NB4 (cell line): ENCODE results near the gene ZFP28.
A peak's percentile ranks its signal among the peaks of the same experiment; 100 is the strongest.

ENCODE experiments used
- DNase-seq: peaks from one replicate; pipeline ENCODE4 v3.0.0; 2010; ENCODE audit warnings: low read depth
- H3K4me3 ChIP-seq: one replicate; pipeline ENCODE4 v1.5.1; 2011; ENCODE audit warnings: mild to moderate bottlenecking, low read depth, low read length, moderate library complexity
- MYC ChIP-seq: IDR thresholded peaks from 2 replicates; pipeline ENCODE4 v1.6.1; 2011; ENCODE audit warnings: low read depth, low read length
- POLR2A ChIP-seq: IDR thresholded peaks from 2 replicates; pipeline ENCODE4 v1.6.1; 2011; ENCODE audit warnings: mild to moderate bottlenecking; ENCODE audit not compliant: insufficient read length; ENCODE audit errors: extremely low read depth
- TF ChIP-seq, protein P1 (sequence below): IDR thresholded peaks from one replicate; pipeline ENCODE4 v1.5.1; 2012; ENCODE audit warnings: low read depth, low read length
- TF ChIP-seq, protein P2 (sequence below): IDR thresholded peaks from 2 replicates; pipeline ENCODE4 v1.6.1; 2011; ENCODE audit warnings: low read depth, low read length

Gene ZFP28

GRCh38 chr19:56573914-56574313 lies 35.2 kb downstream of the ZFP28 start:
- no peak overlapping the region for H3K4me3 ChIP-seq
- TF ChIP-seq MYC (no peak), POLR2A (no peak)
- TF ChIP-seq, protein P1, sequence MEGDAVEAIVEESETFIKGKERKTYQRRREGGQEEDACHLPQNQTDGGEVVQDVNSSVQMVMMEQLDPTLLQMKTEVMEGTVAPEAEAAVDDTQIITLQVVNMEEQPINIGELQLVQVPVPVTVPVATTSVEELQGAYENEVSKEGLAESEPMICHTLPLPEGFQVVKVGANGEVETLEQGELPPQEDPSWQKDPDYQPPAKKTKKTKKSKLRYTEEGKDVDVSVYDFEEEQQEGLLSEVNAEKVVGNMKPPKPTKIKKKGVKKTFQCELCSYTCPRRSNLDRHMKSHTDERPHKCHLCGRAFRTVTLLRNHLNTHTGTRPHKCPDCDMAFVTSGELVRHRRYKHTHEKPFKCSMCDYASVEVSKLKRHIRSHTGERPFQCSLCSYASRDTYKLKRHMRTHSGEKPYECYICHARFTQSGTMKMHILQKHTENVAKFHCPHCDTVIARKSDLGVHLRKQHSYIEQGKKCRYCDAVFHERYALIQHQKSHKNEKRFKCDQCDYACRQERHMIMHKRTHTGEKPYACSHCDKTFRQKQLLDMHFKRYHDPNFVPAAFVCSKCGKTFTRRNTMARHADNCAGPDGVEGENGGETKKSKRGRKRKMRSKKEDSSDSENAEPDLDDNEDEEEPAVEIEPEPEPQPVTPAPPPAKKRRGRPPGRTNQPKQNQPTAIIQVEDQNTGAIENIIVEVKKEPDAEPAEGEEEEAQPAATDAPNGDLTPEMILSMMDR: no peak
- TF ChIP-seq, protein P2, sequence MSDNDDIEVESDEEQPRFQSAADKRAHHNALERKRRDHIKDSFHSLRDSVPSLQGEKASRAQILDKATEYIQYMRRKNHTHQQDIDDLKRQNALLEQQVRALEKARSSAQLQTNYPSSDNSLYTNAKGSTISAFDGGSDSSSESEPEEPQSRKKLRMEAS: no peak
- DNase-seq: no peak

DNA sequence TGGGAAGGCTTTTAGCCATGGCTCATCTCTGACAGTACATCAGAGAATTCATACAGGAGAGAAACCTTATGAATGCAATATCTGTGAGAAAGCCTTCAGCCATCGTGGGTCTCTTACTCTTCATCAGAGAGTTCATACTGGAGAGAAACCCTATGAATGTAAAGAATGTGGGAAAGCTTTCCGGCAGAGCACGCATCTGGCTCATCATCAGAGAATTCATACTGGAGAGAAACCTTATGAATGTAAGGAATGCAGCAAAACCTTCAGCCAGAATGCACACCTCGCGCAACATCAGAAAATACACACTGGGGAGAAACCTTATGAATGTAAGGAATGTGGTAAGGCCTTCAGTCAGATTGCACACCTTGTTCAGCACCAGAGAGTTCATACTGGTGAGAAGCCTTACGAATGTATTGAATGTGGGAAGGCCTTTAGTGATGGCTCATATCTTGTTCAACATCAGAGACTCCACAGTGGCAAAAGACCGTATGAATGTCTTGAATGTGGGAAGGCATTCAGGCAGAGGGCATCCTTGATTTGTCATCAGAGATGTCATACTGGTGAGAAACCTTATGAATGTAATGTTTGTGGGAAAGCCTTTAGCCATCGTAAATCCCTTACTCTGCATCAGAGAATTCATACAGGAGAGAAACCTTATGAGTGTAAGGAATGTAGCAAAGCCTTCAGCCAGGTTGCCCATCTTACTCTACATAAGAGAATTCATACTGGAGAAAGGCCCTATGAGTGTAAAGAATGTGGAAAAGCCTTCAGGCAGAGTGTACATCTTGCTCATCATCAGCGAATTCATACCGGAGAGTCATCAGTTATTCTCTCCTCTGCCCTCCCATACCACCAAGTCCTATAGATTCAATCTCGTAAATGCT lies 39.2 kb downstream of the ZFP28 start:
- no peak overlapping the region for H3K4me3 ChIP-seq
- TF ChIP-seq MYC (no peak), POLR2A (no peak)
- TF ChIP-seq, protein P2: no peak
- TF ChIP-seq, protein P1: no peak
- DNase-seq: no peak

GRCh38 chr19:56594446-56594782 lies 55.7 kb downstream of the ZFP28 start:
- TF ChIP-seq MYC: no peak
- TF ChIP-seq POLR2A: no peak
- TF ChIP-seq, protein P1: no peak
- TF ChIP-seq, protein P2: no peak
- no peak for DNase-seq
- H3K4me3 ChIP-seq: no peak overlapping the region

DNA sequence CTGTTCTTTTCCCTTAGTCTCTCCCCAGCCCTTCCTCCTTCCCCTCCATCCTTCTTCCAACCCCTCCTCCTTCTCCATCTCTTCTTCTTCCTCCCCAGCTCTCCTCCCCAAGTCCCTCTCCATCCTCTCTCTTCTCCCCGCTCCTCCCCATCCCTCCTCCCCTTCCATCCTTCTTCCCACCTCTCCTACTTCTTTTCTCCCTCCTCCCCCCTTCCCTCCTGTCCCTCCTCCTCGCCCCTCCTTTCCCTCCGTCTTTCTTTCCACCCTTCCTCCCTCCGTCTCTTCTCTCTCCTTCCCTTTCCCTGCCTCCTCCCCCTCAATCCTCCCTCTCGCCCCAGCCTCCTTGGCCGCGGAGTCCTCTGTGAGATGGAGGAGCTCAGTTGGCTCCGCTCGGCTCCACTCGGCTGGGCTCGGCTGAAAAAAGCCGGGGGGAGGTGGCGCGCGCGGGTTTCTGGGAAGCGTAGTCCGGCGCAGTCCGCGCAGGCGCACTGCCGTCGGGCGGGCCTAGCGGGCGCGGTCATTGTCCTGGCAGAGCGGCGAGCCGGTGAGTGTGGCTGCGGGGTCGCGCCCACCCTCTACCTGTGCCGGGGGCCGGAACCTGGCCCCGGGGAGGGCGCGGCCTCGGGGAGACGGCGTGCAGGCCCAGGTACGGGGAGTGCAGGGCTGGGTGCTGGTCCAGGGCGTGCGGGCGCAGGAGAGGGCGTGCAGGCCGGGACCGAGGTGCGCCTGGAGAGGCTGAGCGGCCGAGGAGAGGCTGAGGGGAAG lies 56.2 kb downstream of the ZFP28 start, which contains the start of gene ZNF71:
TSS of gene ZNF71 (plus strand) at position 520 of the 765 bp plus-strand sequence. CDS start 6,257 bp downstream, outside the sequence.
- peak; percentile 77 for DNase-seq
- peak within 1 kb of the TSS; percentile 72 for H3K4me3 ChIP-seq
- TF ChIP-seq POLR2A: no peak
- TF ChIP-seq, protein P1: no peak
- TF ChIP-seq MYC: no peak

GRCh38 chr19:56595548-56595899 lies 56.8 kb downstream of the ZFP28 start:
- no peak for DNase-seq
- peak overlapping the region; percentile 72 for H3K4me3 ChIP-seq
- TF ChIP-seq, protein P1: no peak
- TF ChIP-seq POLR2A: no peak
- TF ChIP-seq, protein P2: no peak
